RWPE2 (cell line): ENCODE results near the gene UBXN6.
A peak's percentile ranks its signal among the peaks of the same experiment; 100 is the strongest.

Experiments used
- ATAC-seq: fragments of 200-7000 bp; cut with Tn5 transposase; 3 replicates; pipeline ENCODE4 v1.9.1; 2021; ENCODE audit warnings: low read depth
- DNase-seq: peaks from one replicate; pipeline ENCODE4 v3.0.0-alpha.2; 2020; ENCODE audit warnings: low spot score
- H3K27ac ChIP-seq: fragments of 450-650 bp; 2 replicates; pipeline ENCODE4 v1.5.1; 2017; ENCODE audit warnings: mild to moderate bottlenecking; ENCODE audit not compliant: poor library complexity, severe bottlenecking
- H3K27me3 ChIP-seq: fragments of 250-450 bp; sonication (Bioruptor Pico); 2 replicates; pipeline ENCODE4 v1.5.1; 2021; ENCODE audit warnings: mild to moderate bottlenecking, moderate library complexity; ENCODE audit not compliant: insufficient read depth, poor library complexity, severe bottlenecking
- H3K36me3 ChIP-seq: fragments of 250-450 bp; sonication (Bioruptor Pico); 2 replicates; pipeline ENCODE4 v1.5.1; 2020; ENCODE audit warnings: low read depth, mild to moderate bottlenecking, moderate library complexity
- H3K4me1 ChIP-seq: fragments of 250-450 bp; sonication (Bioruptor Pico); 2 replicates; pipeline ENCODE4 v1.5.1; 2021; ENCODE audit warnings: mild to moderate bottlenecking, moderate library complexity; ENCODE audit not compliant: insufficient read depth, poor library complexity, severe bottlenecking
- H3K4me3 ChIP-seq: fragments of 250-450 bp; sonication (Bioruptor Pico); 2 replicates; pipeline ENCODE4 v1.5.1; 2021; ENCODE audit warnings: mild to moderate bottlenecking, moderate library complexity; ENCODE audit not compliant: severe bottlenecking
- H3K9me3 ChIP-seq: fragments of 250-450 bp; sonication (Bioruptor Pico); 2 replicates; pipeline ENCODE4 v1.5.1; 2021; ENCODE audit warnings: mild to moderate bottlenecking, moderate library complexity; ENCODE audit not compliant: severe bottlenecking
- CTCF ChIP-seq: fragments of 450-650 bp; IDR thresholded peaks from one replicate; pipeline ENCODE4 v1.5.1; 2017; ENCODE audit warnings: mild to moderate bottlenecking, moderate library complexity; ENCODE audit not compliant: poor library complexity, severe bottlenecking

The UBXN6 gene

DNA sequence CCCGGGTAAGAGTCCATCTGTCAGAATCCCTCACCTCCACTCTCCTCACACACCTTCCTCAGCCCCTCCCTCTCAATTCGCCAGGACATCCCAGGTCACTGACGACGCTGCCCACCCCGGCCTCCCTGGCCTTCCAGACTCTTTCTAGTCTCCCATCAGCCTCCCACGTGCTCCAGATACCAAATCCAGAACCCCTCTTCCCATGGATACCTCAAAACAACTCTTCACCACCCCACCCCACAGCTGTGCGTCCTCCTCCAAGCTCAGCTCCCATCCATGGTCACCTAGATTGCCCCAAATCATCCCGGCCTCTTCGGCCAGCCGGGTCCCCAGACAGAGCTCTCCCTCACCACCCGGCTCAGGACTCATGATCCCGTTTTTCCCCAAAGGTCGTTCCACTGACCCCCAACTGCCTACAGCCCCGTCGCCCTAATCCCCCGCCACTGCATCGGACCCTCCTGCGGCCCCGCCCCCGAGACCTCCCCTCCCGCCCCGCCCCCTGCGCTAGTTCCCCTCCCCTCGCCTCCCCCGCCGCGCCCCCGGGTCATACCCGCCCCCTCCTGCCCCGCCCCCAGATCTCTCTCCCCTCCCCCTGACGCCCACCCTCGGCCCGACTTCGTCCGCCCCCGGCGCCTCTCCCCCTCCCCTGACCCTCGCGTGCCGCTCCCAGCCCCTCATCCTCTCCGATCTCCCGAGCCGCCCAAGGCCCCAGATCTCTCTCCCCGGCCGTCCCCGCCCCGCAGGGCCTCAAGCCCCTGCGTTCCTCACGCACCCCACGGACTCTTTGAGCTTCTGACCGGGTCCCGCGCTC lies 546 bp downstream of the UBXN6 start:
- no peaks in the 10 kb centered on the region for H3K27me3 ChIP-seq
- H3K4me1 ChIP-seq = peaks cover 12% of the 10 kb centered on the region
- TF ChIP-seq CTCF = no peak
- DNase-seq (no peak), ATAC-seq (no peak)
- no peaks in the 10 kb centered on the region for H3K9me3 ChIP-seq
- H3K4me3 ChIP-seq = peak overlapping the region; percentile 58
- H3K27ac ChIP-seq = peak overlapping the region; percentile 79
- peaks cover 28% of the 10 kb centered on the region for H3K36me3 ChIP-seq

DNA sequence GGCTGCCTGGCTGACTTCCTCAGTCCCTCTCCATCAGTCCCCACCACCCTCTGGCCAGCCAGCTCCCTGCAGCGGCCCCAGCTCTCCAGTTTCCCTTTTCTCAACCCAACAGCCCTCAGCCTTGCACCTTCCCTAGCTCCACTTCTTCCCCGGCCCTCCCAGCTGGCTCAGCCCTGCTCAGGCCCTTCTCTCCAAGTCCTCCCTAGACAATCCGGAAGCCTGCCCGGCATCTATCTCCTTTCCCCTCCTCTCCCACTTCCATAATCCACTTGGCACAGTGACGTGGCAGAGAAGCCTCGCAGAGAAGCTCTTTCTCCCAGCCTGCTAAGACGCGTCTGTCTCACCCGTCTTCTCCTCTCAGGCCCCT lies 1.1 kb downstream of the UBXN6 start:
- no peaks in the 10 kb centered on the region for H3K9me3 ChIP-seq
- TF ChIP-seq CTCF = no peak
- H3K4me1 ChIP-seq = peaks cover 12% of the 10 kb centered on the region
- ATAC-seq (peak; percentile 33; the same call in 2 of the 3 replicates), DNase-seq (no peak)
- peaks cover 32% of the 10 kb centered on the region for H3K36me3 ChIP-seq
- peak overlapping the region; percentile 58 for H3K4me3 ChIP-seq
- H3K27ac ChIP-seq = peak overlapping the region; percentile 79
- H3K27me3 ChIP-seq = no peaks in the 10 kb centered on the region

DNA sequence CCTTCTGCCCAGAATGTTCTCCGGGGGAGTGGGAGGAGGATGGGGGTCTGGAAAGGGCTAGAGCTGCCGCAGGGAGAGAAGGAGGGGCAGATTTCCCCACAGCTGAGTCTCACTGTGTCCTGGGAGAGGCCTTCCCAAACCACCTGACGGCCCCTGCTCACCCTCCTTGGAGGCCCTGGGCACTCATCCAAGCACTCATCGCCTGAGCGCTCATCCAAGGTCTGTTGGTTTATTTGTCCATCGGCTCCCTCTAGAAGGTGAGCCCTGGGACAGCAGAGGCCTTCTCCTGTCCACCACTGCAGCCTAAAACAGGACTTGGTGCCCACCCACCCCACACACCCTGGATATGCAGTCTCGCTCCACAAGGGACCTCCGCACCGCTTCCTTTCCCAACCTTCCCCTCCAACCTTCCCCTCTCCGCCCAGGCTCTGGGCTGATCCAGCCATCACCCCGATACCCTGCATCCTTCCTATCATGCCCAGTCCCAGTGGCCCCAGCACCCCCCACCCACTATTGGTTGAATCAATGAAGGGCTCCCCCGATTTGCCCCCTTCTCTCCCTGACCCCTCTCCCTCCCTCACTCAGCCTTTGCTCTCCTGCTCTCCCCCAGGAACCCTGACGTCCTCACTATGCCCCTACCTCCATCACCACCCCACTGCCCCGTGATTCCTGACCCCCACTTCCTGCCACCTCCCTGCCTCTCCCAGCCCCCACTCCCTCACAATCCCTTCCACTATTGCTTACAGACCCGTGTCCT lies 1.7 kb downstream of the UBXN6 start:
- no peaks in the 10 kb centered on the region for H3K9me3 ChIP-seq
- no peaks in the 10 kb centered on the region for H3K27me3 ChIP-seq
- TF ChIP-seq CTCF = no peak
- peaks cover 12% of the 10 kb centered on the region for H3K4me1 ChIP-seq
- peak overlapping the region; percentile 79 for H3K27ac ChIP-seq
- ATAC-seq (peak; percentile 37), DNase-seq (no peak)
- H3K36me3 ChIP-seq = peaks cover 32% of the 10 kb centered on the region
- peak overlapping the region; percentile 58 for H3K4me3 ChIP-seq

DNA sequence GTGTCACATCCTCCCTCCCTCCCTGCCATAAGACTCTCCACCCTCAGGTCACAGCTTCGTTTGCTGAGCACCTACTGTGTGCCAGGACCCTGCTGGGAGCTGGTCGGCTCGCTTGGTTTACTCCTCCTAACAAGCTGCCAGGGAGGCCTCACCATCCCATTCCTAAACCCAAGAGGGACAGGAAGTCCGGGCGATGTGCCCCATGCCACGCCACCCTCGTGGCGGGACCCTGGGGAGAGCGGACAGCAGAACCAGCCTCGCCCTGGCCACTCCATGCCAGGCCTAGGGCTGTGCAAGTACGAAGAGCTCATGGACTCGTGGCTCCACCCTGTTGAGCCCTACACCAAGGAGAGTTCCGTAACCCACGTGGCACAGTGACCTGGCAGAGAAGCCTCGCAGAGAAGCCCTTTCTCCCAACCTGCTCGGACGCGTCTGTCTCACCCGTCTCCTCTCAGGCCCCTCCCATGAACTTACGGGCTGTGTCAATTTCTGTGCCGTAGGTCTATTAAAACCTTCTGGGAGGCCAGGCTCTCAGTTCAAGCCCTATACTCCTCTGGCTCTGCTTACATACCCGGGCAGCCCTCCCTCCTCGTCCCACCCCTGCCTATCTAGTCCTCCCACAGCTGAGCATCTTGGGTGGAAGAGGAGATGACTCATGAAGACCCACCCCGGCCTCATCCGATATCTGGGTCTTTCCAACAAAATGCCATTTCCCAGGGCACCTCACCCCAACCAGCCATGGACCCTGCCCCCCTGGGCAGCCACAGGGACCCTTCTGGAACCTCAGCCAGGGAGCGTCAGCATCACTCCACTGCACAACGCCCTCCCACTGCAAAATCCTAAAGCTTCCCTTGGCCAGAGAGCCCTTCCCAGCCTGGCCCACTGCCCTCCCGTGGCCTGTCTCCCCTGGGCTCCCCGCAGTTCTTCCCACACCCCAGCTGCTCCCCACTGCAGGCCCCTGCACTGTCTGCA lies 2.6 kb downstream of the UBXN6 start:
- peaks cover 12% of the 10 kb centered on the region for H3K4me1 ChIP-seq
- TF ChIP-seq CTCF = no peak
- H3K9me3 ChIP-seq = no peaks in the 10 kb centered on the region
- H3K27me3 ChIP-seq = no peaks in the 10 kb centered on the region
- H3K36me3 ChIP-seq = peaks cover 35% of the 10 kb centered on the region
- peak overlapping the region; percentile 79 for H3K27ac ChIP-seq
- peak; percentile 54 for ATAC-seq
- H3K4me3 ChIP-seq = peak overlapping the region; percentile 58
- no peak for DNase-seq
